ENCODE measurements around the gene MMEL1. TPM values are rescaled to one million over a fixed set of nuclear protein-coding genes. Genes with fewer than 3 reads are reported as not detected.

The MMEL1 gene
- total RNA-seq, 1 donor from 2014 or later: 4.0 TPM

DNA sequence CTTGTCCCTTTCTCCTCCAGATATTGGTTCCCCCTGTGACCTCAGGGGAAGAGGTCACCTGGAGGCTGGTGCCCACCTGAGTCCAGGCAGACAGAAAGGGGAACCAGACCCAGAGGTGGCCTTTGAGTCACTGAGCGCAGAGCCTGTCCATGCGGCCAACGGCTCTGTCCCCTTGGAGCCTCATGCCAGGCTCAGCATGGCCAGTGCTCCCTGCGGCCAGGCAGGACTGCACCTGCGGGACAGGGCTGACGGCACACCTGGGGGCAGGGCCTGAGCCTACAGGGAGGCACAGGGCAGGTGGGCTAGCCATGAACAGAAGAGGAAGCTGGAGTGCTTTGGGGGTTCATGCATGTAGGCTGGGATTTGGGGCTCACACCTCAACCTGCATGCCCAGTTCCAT lies 74.0 kb downstream of the MMEL1 start:
- TF ChIP-seq, protein P1, sequence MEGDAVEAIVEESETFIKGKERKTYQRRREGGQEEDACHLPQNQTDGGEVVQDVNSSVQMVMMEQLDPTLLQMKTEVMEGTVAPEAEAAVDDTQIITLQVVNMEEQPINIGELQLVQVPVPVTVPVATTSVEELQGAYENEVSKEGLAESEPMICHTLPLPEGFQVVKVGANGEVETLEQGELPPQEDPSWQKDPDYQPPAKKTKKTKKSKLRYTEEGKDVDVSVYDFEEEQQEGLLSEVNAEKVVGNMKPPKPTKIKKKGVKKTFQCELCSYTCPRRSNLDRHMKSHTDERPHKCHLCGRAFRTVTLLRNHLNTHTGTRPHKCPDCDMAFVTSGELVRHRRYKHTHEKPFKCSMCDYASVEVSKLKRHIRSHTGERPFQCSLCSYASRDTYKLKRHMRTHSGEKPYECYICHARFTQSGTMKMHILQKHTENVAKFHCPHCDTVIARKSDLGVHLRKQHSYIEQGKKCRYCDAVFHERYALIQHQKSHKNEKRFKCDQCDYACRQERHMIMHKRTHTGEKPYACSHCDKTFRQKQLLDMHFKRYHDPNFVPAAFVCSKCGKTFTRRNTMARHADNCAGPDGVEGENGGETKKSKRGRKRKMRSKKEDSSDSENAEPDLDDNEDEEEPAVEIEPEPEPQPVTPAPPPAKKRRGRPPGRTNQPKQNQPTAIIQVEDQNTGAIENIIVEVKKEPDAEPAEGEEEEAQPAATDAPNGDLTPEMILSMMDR (IDR thresholded peaks at IDR 0.05; ENCODE audit: partially characterized antibody, unreplicated experiment): no peak
- Mint-ChIP-seq H3K4me1 (ENCODE audit: low read depth, unreplicated experiment) (peaks cover 11% of the 10 kb centered on the region), H3K9me3 (ENCODE audit: unreplicated experiment) (peaks cover 3% of the 10 kb centered on the region), H3K27ac (ENCODE audit: unreplicated experiment) (no peak overlapping the region), H3K4me3 (ENCODE audit: unreplicated experiment) (no peak overlapping the region), H3K27me3 (ENCODE audit: unreplicated experiment) (peaks cover 6% of the 10 kb centered on the region), H3K36me3 (ENCODE audit: unreplicated experiment) (no peaks in the 10 kb centered on the region)
- peak; percentile 13 for DNase-seq

DNA sequence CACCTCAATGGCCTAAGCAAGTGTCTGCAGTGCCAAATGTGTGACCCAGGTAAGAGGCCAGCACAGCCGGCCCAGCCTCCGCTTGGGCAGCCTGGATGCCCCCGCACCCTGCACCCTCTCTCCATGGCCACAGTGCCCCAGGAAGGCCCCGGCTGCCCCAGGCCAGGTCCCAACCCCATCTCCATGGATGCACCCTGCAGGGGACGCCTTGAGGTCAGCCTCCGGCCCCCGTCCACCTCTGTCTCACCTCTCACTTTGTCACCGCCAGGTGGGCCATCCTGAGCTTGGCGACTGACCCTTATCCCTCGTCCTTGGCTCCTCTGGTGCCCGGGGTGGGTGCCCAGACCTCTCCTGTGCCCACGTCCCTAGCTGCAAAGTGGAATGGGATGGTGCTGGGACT lies 74.4 kb downstream of the MMEL1 start:
- Mint-ChIP-seq H3K36me3 (ENCODE audit: unreplicated experiment) (no peaks in the 10 kb centered on the region), H3K4me3 (ENCODE audit: unreplicated experiment) (no peak overlapping the region), H3K9me3 (ENCODE audit: unreplicated experiment) (peaks cover 3% of the 10 kb centered on the region), H3K27ac (ENCODE audit: unreplicated experiment) (no peak overlapping the region), H3K4me1 (ENCODE audit: low read depth, unreplicated experiment) (peaks cover 14% of the 10 kb centered on the region), H3K27me3 (ENCODE audit: unreplicated experiment) (peaks cover 9% of the 10 kb centered on the region)
- TF ChIP-seq, protein P1 (IDR thresholded peaks at IDR 0.05; ENCODE audit: partially characterized antibody, unreplicated experiment): no peak
- peak; percentile 11 for DNase-seq

DNA sequence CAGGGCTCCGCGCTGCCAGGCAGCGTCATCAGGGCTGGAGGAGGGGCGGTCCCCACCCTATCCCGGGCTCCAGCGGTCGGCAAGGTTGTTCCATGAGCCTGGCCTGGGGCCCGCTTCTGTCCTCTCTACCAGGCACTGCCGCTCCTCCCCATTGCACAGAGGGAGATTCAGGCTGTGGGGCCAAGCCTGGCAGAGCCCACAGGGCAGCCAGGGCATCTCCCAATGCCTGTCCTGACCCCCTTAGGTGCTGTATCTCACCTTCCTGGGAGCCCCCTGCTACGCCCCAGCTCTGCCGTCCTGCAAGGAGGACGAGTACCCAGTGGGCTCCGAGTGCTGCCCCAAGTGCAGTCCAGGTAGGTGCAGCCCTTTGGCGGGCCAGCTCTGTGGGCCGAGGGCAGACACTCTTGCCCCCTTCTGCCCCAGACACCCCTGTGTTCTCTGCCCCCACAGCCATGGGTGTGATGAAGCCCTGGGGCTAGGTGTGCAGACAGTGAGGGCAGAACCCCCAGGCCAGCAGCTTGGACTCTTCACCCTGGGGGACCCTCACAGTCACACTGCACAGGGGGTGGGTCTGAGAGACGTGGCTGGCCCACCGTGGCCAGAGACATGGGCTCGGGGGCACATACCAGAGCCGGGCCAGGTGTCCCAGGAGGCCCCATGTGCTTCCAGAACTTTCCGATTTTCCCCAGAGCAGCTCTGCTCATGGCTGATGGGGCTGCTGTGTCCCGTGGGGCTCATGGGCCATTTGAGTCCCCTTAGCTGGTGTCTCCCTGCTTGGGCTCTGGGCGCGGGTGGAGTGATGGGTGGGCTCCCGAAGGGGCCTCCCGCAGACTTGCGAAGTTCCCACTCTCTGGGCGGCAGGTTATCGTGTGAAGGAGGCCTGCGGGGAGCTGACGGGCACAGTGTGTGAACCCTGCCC lies 75.1 kb downstream of the MMEL1 start:
- DNase-seq: peak; percentile 10
- no peaks in the 10 kb centered on the region for H3K36me3 Mint-ChIP-seq (ENCODE audit: unreplicated experiment)
- H3K9me3 Mint-ChIP-seq (ENCODE audit: unreplicated experiment): peaks cover 3% of the 10 kb centered on the region
- H3K4me1 Mint-ChIP-seq (ENCODE audit: low read depth, unreplicated experiment): peaks cover 12% of the 10 kb centered on the region
- H3K4me3 Mint-ChIP-seq (ENCODE audit: unreplicated experiment): no peak overlapping the region
- TF ChIP-seq, protein P1 (IDR thresholded peaks at IDR 0.05; ENCODE audit: partially characterized antibody, unreplicated experiment): no peak
- peaks cover 7% of the 10 kb centered on the region for H3K27me3 Mint-ChIP-seq (ENCODE audit: unreplicated experiment)
- H3K27ac Mint-ChIP-seq (ENCODE audit: unreplicated experiment): no peak overlapping the region

DNA sequence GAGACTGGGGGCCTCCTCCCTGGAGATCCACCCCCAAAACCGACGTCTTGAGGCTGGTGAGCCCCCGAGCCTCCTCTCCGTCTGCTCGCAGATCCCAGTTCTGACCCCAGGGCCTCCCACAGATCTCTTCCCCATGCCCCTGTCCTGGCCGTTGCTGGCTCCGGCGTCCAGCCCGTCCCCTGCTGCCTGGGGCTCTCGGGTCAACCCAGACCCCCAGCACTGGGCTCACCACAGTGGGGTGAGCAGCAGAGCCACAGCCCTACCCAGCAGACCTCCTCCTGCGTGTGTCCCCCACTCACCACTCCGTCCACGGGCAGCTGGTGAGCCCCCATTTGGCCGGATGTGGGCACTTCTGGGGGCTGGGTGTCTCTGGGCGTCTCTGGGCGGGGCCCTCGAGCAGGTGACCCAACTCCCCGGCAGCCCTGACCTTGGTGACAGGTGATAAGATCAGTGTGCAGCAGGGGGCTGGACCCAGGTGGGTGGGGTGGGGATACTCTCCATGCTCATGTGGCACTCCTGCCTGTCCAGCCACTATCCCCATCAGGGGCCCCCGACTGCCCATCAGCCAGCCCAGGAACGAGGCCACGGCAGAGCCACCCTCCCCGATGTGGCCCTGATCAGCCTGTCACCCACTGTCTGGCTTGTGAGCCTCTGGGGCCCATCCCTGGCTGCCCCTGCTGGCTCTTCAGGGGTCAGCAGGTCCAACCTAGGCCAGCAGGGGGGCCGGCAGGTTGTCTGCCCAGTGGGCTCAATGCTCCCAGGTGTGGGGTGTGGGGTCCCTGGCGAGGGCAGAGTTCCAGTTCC lies 75.9 kb downstream of the MMEL1 start:
- Mint-ChIP-seq H3K4me3 (ENCODE audit: unreplicated experiment) (no peak overlapping the region), H3K27me3 (ENCODE audit: unreplicated experiment) (peaks cover 7% of the 10 kb centered on the region), H3K36me3 (ENCODE audit: unreplicated experiment) (no peaks in the 10 kb centered on the region), H3K27ac (ENCODE audit: unreplicated experiment) (no peak overlapping the region), H3K9me3 (ENCODE audit: unreplicated experiment) (peaks cover 3% of the 10 kb centered on the region), H3K4me1 (ENCODE audit: low read depth, unreplicated experiment) (peaks cover 12% of the 10 kb centered on the region)
- TF ChIP-seq, protein P1 (IDR thresholded peaks at IDR 0.05; ENCODE audit: partially characterized antibody, unreplicated experiment): no peak
- peak; percentile 14 for DNase-seq

Measured in glutamatergic neuron (in vitro differentiated cells).